ENCODE measurements around the gene ATP13A3.

The ATP13A3 gene

GRCh38 chr3:194379231-194379630, 107.6 kb downstream of the ATP13A3 start:
- no peak overlapping the region for H3K4me3 Mint-ChIP-seq
- ATAC-seq (replicated peaks; ENCODE audit: extremely low read depth, poor library complexity, severe bottlenecking) (no peak), DNase-seq (ENCODE audit: low spot score in 2 of 2) (no peak)
- no peak overlapping the region for H3K27ac Mint-ChIP-seq (ENCODE audit: low read depth)
- no peaks in the 10 kb centered on the region for H3K4me1 Mint-ChIP-seq
- H3K36me3 Mint-ChIP-seq (ENCODE audit: insufficient read depth), result no peaks in the 10 kb centered on the region
- peaks cover 76% of the 10 kb centered on the region for H3K27me3 Mint-ChIP-seq
- no peaks in the 10 kb centered on the region for H3K9me3 Mint-ChIP-seq

GRCh38 chr3:194377708-194378107, 109.1 kb downstream of the ATP13A3 start:
- H3K27ac Mint-ChIP-seq (ENCODE audit: low read depth), result no peak overlapping the region
- no peak overlapping the region for H3K4me3 Mint-ChIP-seq
- no peaks in the 10 kb centered on the region for H3K9me3 Mint-ChIP-seq
- no peak for ATAC-seq (replicated peaks; ENCODE audit: extremely low read depth, poor library complexity, severe bottlenecking)
- no peaks in the 10 kb centered on the region for H3K4me1 Mint-ChIP-seq
- H3K36me3 Mint-ChIP-seq (ENCODE audit: insufficient read depth), result no peaks in the 10 kb centered on the region
- peaks cover 62% of the 10 kb centered on the region for H3K27me3 Mint-ChIP-seq
- no peak for DNase-seq (ENCODE audit: low spot score in 2 of 2)

- no peak overlapping the region for H3K27ac Mint-ChIP-seq (ENCODE audit: low read depth)
- H3K4me1 Mint-ChIP-seq, result no peaks in the 10 kb centered on the region
- H3K9me3 Mint-ChIP-seq, result no peaks in the 10 kb centered on the region
- H3K27me3 Mint-ChIP-seq, result peaks cover 70% of the 10 kb centered on the region
- DNase-seq (ENCODE audit: low spot score in 2 of 2) (no peak), ATAC-seq (replicated peaks; ENCODE audit: extremely low read depth, poor library complexity, severe bottlenecking) (no peak)
- H3K4me3 Mint-ChIP-seq, result no peak overlapping the region
- peaks cover 2% of the 10 kb centered on the region for H3K36me3 Mint-ChIP-seq (ENCODE audit: insufficient read depth)
Measured at GRCh38 chr3:194376241-194376560, 110.6 kb downstream of the ATP13A3 start.

DNA sequence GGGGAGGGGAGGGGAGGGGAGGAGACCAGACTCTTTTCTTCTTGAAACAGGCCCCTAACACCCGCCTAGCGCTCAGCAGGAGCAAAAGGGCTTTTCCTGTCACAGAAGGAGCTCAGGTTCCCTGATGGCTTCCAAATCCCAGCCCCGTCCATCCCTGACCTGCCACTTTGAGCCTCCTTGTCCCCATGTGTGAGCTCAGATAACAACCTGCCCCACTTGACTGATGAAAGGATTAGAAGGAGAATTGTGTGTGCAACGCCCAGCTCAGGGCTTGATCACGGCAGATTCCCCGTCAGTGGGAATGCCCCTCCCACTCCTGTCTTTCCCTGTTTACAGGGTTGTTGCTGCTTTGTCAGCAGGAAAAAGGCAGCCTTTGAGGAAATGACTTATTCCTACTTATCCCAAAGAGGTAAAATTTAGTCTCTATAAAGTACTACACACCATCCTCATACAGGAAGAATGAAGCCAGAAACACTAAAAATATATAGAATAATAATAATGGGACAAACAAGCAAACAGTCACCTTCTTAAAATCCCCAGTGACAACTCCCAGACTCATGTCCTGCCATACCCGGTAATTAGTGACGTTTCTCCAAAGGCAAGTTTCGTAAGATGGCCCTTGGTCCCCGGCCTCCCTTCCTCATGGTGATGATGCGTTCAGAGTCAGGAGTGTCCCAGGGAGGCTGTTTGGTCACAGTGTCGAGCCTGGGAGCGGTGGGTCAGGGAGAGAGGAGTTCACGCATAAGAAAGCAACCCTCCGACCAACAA, 111.1 kb downstream of the ATP13A3 start:
- no peak overlapping the region for H3K4me3 Mint-ChIP-seq
- no peak overlapping the region for H3K27ac Mint-ChIP-seq (ENCODE audit: low read depth)

GRCh38 chr3:194374935-194375334, 111.9 kb downstream of the ATP13A3 start:
- Mint-ChIP-seq H3K36me3 (ENCODE audit: insufficient read depth) (peaks cover 2% of the 10 kb centered on the region), H3K9me3 (no peaks in the 10 kb centered on the region), H3K27me3 (peaks cover 76% of the 10 kb centered on the region), H3K27ac (ENCODE audit: low read depth) (no peak overlapping the region), H3K4me1 (peaks cover 2% of the 10 kb centered on the region), H3K4me3 (no peak overlapping the region)
- DNase-seq (ENCODE audit: low spot score in 2 of 2) (no peak), ATAC-seq (replicated peaks; ENCODE audit: extremely low read depth, poor library complexity, severe bottlenecking) (no peak)

More for the DNA sequence above, 111.1 kb downstream of the ATP13A3 start:
- Mint-ChIP-seq H3K4me1 (no peaks in the 10 kb centered on the region), H3K27me3 (peaks cover 76% of the 10 kb centered on the region), H3K9me3 (no peaks in the 10 kb centered on the region), H3K36me3 (ENCODE audit: insufficient read depth) (peaks cover 2% of the 10 kb centered on the region)
- no peak for ATAC-seq (replicated peaks; ENCODE audit: extremely low read depth, poor library complexity, severe bottlenecking)
- no peak for DNase-seq (ENCODE audit: low spot score in 2 of 2)

- ATAC-seq (replicated peaks; ENCODE audit: extremely low read depth, poor library complexity, severe bottlenecking) (no peak), DNase-seq (ENCODE audit: low spot score in 2 of 2) (no peak)
- peaks cover 79% of the 10 kb centered on the region for H3K27me3 Mint-ChIP-seq
- no peaks in the 10 kb centered on the region for H3K9me3 Mint-ChIP-seq
- no peak overlapping the region for H3K27ac Mint-ChIP-seq (ENCODE audit: low read depth)
- peaks cover 2% of the 10 kb centered on the region for H3K36me3 Mint-ChIP-seq (ENCODE audit: insufficient read depth)
- H3K4me1 Mint-ChIP-seq, result peaks cover 5% of the 10 kb centered on the region
- no peak overlapping the region for H3K4me3 Mint-ChIP-seq
Measured at GRCh38 chr3:194373899-194374298, 112.9 kb downstream of the ATP13A3 start.

DNA sequence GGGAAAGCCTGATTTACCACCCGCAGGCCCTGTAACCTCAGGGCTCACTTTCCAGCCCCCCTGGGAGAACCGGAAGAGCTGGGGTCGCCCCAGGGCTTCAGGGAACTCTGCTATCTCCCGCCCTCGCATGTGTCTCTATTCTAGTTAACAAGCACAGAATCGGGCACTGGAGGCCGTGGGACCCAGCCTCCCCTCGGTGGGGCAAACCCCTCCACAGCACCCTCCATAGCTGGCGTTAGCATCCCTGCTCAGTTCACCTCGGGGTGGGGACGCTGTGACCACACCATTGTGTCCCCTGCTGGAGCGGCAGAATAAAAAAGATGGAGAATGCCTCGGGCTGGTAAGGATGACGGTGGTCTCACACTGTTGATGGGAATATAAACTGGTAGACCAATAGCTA, 113.8 kb downstream of the ATP13A3 start:
- Mint-ChIP-seq H3K4me1 (peaks cover 5% of the 10 kb centered on the region), H3K4me3 (no peak overlapping the region), H3K27me3 (peaks cover 79% of the 10 kb centered on the region), H3K9me3 (no peaks in the 10 kb centered on the region), H3K36me3 (ENCODE audit: insufficient read depth) (peaks cover 2% of the 10 kb centered on the region), H3K27ac (ENCODE audit: low read depth) (no peak overlapping the region)
- DNase-seq (ENCODE audit: low spot score in 2 of 2), result no peak
- ATAC-seq (replicated peaks; ENCODE audit: extremely low read depth, poor library complexity, severe bottlenecking), result no peak

DNA sequence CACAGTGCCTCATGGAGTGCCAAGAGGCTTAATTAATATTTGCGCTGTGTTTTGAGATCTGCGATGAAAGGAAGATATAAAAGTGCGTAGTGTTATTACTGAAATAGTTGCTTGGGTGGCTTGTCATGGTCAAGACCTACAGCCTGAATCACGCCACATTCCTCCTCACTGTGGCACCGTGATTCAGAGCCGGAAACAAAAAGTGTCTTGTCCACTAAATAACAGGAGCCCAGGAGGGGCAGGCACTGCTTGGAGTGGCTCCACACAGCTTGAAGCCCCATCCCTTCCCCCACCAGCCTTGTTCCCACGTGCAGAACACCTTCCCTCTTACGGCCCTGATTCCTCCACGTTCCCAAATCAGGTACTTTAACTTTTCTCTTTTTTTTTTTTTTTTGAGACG, 116.0 kb downstream of the ATP13A3 start:
- no peak for ATAC-seq (replicated peaks; ENCODE audit: extremely low read depth, poor library complexity, severe bottlenecking)
- Mint-ChIP-seq H3K27me3 (peaks cover 78% of the 10 kb centered on the region), H3K9me3 (no peaks in the 10 kb centered on the region), H3K36me3 (ENCODE audit: insufficient read depth) (peaks cover 2% of the 10 kb centered on the region), H3K4me1 (peaks cover 5% of the 10 kb centered on the region), H3K27ac (ENCODE audit: low read depth) (no peak overlapping the region), H3K4me3 (no peak overlapping the region)
- DNase-seq (ENCODE audit: low spot score in 2 of 2), result no peak

DNA sequence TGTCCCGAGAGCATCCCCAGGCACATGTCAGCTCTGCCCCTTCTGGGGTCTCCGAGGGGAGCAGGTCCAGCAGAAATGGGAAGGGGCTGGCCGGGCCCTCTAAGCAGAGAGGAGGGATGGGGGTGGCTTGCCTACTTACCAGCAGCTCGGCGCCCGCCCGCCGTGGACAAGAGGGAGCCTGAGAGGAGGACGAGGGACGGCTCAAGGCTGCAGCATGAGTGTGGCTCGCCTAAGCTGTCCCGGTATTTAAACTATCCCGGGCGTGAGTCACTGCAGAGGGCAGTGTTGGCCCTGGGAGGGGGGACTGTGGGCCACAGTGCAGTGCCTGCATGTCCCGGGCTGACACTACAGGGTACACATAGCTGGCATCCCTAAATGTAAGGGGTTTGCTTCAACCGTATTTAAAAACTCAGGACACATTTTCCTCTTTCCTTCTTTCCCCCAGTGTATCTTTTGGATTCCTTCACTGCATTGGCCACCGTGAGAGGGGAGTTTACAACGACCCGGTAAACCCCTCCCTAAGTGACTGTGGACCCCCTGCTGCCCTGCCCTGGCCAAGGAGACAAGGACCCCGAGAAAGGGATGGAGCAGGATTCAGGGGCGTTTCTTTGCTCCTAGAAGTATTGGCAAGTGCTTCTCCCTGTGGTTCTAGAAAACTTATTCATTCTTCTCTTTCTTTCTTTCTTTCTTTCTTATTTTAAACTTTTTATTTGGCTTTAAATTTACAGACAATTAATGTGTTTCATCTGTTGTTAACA, 117.1 kb downstream of the ATP13A3 start, which contains the start of gene LRRC15:
TSS of gene LRRC15 (minus strand) at position 222 of the 758 bp plus-strand sequence. CDS start 8,700 bp downstream, outside the sequence.
- no peaks in the 10 kb centered on the region for H3K9me3 Mint-ChIP-seq
- H3K4me3 Mint-ChIP-seq, result no peak within 1 kb of the TSS
- no peak for ATAC-seq (replicated peaks; ENCODE audit: extremely low read depth, poor library complexity, severe bottlenecking)
- peaks cover 5% of the 10 kb centered on the region for H3K4me1 Mint-ChIP-seq
- peaks cover 71% of the 10 kb centered on the region for H3K27me3 Mint-ChIP-seq
- H3K36me3 Mint-ChIP-seq (ENCODE audit: insufficient read depth), result peaks cover 2% of the 10 kb centered on the region
- H3K27ac Mint-ChIP-seq (ENCODE audit: low read depth), result no peak within 1 kb of the TSS
- no peak for DNase-seq (ENCODE audit: low spot score in 2 of 2)

DNA sequence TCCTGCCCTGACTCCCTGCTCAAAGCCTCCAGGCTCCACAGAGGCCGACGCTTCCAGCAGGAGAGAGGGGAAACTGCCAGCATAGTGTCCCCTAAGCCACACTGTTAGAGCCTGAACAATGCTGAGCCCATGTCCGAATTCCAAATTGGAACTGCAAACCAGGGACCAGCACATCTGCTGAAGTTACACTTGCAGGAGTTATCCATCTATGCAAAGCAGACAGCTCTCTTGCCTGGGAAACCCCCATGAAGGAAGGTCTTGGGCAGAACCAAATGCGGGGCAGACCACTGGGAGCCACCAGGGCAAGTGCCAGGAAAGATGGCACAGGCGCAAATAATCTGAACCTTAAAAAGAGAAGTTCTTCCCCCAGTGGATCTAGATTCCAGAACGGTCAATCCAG, 117.9 kb downstream of the ATP13A3 start:
- H3K4me1 Mint-ChIP-seq, result peaks cover 5% of the 10 kb centered on the region
- peaks cover 73% of the 10 kb centered on the region for H3K27me3 Mint-ChIP-seq
- H3K27ac Mint-ChIP-seq (ENCODE audit: low read depth), result no peak overlapping the region
- H3K4me3 Mint-ChIP-seq, result no peak overlapping the region
- peaks cover 2% of the 10 kb centered on the region for H3K36me3 Mint-ChIP-seq (ENCODE audit: insufficient read depth)
- H3K9me3 Mint-ChIP-seq, result no peaks in the 10 kb centered on the region
- ATAC-seq (replicated peaks; ENCODE audit: extremely low read depth, poor library complexity, severe bottlenecking) (no peak), DNase-seq (ENCODE audit: low spot score in 2 of 2) (no peak)

DNA sequence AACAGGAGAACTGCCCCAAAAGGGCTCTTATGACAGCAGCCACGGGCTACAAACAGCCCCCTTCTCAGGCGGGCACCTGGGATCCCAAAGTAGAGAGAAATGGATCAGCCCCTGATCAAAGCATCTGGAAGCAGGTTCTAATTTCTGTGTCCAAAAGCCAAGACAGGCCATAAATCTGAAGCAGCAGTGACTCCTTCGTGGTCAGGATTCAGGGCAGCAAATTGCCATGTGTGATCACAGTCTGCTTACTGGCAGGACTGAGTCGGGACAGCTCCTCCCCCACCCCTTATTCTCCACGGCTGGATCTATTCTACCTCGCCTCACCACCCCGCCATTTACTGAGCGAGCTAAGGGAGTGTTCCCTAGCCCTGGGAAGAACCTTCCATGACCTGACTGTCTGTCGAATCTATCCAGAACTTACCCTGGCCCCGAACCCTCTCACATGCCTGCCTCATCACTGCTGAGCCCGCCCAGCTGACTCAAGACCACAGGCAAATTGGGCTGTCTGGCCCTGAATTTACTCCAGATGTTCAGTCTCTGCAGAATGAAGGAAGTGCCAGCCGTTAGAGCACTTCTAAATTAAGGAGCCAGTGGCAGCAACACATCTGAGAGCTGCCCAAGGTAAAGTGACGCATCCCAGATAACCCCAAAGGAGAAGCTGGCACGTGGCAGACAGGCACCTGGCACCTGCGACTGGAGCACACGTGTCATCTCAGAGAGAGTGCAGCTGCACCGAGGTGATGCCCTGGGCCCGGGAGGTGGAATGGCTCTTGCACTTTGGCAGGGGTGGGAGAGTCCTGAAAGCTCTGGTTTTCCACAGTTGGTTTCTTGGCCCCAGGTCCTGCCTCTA, 118.6 kb downstream of the ATP13A3 start:
- H3K4me1 Mint-ChIP-seq, result peaks cover 5% of the 10 kb centered on the region
- no peak overlapping the region for H3K27ac Mint-ChIP-seq (ENCODE audit: low read depth)
- no peak overlapping the region for H3K4me3 Mint-ChIP-seq
- H3K9me3 Mint-ChIP-seq, result no peaks in the 10 kb centered on the region
- ATAC-seq (replicated peaks; ENCODE audit: extremely low read depth, poor library complexity, severe bottlenecking) (no peak), DNase-seq (ENCODE audit: low spot score in 2 of 2) (no peak)
- peaks cover 2% of the 10 kb centered on the region for H3K36me3 Mint-ChIP-seq (ENCODE audit: insufficient read depth)
- peaks cover 80% of the 10 kb centered on the region for H3K27me3 Mint-ChIP-seq

DNA sequence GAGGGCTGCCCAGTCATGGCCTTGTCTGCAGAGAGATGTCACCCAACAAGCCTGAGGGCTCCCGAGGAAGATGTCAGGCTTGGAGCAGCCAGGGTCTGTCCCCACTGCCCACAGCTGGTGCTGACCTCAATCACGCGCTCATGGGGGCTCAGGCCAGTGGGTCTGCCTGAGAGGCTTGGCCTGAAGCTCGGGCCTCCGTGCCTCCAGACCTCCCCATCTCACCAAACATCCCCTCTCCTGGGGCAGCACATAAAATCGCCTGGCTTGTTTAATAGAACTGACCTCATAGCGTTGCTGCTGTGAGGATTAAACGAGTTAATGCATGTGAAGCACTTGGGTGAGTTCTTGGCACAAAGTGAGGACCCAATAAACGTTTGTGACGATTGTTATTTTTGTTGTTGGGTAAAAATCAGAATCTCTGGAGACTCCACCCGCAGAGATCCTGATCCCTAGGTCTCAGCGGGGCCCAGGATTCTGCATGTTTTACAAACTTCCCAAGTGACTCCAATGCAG, 120.8 kb downstream of the ATP13A3 start:
- Mint-ChIP-seq H3K9me3 (no peaks in the 10 kb centered on the region), H3K4me3 (no peak overlapping the region), H3K27ac (ENCODE audit: low read depth) (no peak overlapping the region), H3K4me1 (peaks cover 5% of the 10 kb centered on the region), H3K36me3 (ENCODE audit: insufficient read depth) (no peaks in the 10 kb centered on the region), H3K27me3 (peaks cover 73% of the 10 kb centered on the region)
- no peak for DNase-seq (ENCODE audit: low spot score in 2 of 2)
- no peak for ATAC-seq (replicated peaks; ENCODE audit: extremely low read depth, poor library complexity, severe bottlenecking)
